A673 (cell line): Measurements from ENCODE around the gene SLC35E2B.

Source experiments
- EZH2 ChIP-seq: fragments of 200-600 bp; sonication (generic); IDR thresholded peaks from 2 replicates; pipeline ENCODE4 v1.6.1; 2017; ENCODE audit warnings: borderline replicate concordance, low read depth, mild to moderate bottlenecking, mixed read lengths, antibody characterized with exemption, low read length; ENCODE audit not compliant: poor library complexity, severe bottlenecking
- TF ChIP-seq, protein P1 (sequence below): fragments of 300-800, 200-600 bp; sonication (generic); conservative IDR thresholded peaks from 2 replicates; pipeline ENCODE4 v1.5.1; 2017; ENCODE audit warnings: low read depth, mild to moderate bottlenecking, antibody characterized with exemption, low read length, moderate library complexity, mixed read lengths

DNA sequence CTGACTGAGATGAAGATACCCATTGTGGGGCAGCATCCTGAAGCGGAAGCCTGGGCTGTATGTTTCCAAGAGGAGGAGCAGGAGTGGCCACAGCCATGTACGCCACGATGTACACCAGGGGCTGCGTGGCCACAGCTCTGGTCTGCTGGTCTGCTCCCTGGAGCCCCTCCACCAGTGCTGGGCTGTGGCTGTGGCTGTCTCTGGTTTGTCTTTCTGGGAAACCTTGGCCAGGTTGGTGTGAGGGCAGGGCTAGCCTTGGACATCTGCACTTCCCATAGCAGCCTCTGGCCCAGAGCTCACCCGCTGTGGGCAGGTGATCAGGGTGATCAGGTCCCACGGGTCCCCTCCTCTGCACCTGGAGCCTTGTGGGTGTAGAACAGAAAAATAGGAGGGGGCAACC lies 74.7 kb downstream of the SLC35E2B start:
- TF ChIP-seq, protein P1, sequence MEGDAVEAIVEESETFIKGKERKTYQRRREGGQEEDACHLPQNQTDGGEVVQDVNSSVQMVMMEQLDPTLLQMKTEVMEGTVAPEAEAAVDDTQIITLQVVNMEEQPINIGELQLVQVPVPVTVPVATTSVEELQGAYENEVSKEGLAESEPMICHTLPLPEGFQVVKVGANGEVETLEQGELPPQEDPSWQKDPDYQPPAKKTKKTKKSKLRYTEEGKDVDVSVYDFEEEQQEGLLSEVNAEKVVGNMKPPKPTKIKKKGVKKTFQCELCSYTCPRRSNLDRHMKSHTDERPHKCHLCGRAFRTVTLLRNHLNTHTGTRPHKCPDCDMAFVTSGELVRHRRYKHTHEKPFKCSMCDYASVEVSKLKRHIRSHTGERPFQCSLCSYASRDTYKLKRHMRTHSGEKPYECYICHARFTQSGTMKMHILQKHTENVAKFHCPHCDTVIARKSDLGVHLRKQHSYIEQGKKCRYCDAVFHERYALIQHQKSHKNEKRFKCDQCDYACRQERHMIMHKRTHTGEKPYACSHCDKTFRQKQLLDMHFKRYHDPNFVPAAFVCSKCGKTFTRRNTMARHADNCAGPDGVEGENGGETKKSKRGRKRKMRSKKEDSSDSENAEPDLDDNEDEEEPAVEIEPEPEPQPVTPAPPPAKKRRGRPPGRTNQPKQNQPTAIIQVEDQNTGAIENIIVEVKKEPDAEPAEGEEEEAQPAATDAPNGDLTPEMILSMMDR: no peak
- no peak for TF ChIP-seq EZH2
